C4-2B (cell line): ENCODE data around the gene SIPA1L2.

Source experiments
- ZFX ChIP-seq: fragments of 450-650 bp; IDR thresholded peaks from 2 replicates; pipeline ENCODE4 v1.6.1; 2017
- TF ChIP-seq, protein P1 (sequence below): fragments of 450-650 bp; conservative IDR thresholded peaks from 2 replicates; pipeline ENCODE4 v1.5.1; 2017; ENCODE audit warnings: mild to moderate bottlenecking

DNA sequence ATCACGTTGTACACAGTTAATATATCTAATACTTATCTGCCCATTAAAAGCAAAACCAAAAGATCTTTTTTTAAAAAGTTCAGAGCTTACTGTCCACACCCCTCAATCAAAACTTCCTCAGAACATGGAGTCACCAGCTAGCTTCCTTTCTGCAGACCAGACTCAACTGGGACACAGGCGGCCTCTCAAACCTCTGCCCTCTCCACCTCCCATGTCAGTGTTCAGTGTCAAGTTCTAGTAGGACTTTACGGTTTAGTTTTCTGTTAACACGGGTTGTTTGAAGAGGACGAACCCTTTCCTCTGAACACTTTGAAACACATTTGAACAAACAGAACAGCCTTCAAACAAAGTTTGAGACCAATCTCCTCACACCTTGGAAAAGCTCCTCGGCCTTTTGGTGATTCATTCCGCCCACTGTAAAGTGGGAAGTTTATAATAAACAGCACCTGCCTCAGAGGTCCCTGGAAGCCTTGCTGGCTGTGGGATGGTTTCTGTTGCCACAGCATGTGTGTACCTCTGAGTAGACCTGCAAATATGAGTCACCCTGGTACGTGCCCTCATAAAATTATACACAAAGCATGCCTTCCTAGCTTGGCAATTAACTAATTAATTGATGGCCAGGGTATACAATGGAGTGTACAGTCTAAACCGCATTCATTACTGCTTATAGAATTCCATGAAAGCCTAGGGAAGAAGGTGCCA is 48.4 kb upstream of the SIPA1L2 start:
- TF ChIP-seq, protein P1, sequence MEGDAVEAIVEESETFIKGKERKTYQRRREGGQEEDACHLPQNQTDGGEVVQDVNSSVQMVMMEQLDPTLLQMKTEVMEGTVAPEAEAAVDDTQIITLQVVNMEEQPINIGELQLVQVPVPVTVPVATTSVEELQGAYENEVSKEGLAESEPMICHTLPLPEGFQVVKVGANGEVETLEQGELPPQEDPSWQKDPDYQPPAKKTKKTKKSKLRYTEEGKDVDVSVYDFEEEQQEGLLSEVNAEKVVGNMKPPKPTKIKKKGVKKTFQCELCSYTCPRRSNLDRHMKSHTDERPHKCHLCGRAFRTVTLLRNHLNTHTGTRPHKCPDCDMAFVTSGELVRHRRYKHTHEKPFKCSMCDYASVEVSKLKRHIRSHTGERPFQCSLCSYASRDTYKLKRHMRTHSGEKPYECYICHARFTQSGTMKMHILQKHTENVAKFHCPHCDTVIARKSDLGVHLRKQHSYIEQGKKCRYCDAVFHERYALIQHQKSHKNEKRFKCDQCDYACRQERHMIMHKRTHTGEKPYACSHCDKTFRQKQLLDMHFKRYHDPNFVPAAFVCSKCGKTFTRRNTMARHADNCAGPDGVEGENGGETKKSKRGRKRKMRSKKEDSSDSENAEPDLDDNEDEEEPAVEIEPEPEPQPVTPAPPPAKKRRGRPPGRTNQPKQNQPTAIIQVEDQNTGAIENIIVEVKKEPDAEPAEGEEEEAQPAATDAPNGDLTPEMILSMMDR: no peak
- TF ChIP-seq ZFX: no peak
